DMS 273 treated with DMSO at 0.1 percent for 48 hours (cell line): ENCODE data around the gene SYT12.

Experiments
- DNase-seq: peaks from one replicate; lab custom pipeline; 2025; lab: John Stamatoyannopoulos, UW

Gene SYT12

DNA sequence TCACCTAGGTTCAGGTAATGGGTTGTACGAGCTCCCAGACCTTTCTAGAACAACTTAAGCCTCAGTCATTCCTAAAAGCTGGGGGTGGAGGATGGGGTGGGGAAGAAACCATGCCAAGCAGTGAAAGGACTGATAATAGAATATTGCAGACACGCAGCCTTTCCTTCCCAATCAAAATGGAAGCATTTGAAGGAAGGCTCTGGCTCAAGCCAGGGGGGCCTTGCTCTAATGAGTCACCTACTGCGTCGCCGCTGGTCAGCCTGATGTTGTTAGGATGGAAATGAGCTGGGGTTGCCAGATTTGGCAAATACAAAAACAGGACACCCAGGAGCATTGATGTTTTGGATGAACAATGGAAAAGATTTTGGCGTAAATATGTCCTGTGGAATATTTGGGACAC is 6.2 kb downstream of the SYT12 start:
- no peak for DNase-seq

DNA sequence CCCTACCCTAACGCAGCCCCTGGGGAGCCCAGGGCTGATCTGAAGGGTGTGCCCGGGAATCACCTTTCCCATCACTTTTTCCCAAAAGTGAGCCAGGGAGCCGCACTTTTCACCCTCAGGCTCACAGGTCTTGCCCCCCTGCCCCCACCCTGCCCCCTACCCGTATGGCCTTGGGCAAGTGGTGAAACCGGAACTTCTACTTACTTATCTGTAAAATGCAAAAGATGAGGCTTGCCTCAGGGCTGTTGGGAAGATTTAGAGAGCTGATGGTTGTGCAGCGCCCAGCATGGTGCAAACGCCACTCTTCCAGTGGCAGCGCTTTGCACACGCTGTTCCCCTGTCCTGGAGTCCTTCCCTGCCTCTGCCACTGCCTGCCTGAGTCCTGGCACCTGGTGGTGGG is 8.0 kb downstream of the SYT12 start:
- DNase-seq, result no peak

DNA sequence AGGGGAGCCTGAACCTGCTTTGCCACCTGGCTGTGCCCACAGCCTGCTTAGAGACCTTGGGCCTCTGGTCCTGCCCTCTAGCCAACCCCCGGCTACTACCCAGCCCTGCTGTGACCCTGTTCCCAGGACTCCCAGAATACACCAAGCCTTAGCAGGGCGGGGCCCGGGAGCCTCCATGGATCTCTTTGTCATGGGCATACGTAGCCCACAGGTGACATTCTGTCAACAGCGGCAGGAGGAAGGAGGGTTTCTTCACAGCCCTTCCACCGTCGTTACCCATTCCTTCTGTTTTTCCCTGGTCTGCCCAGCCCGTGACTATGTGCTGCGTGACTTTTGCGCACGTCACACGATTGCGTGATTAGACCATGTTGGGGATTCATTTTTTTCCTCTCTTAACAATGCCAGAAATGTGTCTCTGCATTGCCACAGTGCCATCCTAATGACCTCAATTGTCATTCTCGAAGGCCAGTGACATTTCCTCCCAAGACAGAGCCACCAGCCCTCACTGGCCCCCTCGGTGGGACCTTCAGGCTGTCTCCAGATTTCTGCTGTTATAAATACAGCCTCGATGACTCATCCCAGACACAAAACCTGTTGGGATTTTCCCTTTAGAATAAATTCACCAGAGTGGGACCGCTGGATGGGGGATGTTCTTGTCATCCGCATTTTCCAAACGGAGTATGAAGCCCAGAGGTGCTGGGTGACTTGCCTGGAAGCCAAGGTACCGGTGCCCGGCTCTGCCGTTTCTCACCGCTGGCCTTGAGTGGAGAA is 9.0 kb downstream of the SYT12 start:
- no peak for DNase-seq

DNA sequence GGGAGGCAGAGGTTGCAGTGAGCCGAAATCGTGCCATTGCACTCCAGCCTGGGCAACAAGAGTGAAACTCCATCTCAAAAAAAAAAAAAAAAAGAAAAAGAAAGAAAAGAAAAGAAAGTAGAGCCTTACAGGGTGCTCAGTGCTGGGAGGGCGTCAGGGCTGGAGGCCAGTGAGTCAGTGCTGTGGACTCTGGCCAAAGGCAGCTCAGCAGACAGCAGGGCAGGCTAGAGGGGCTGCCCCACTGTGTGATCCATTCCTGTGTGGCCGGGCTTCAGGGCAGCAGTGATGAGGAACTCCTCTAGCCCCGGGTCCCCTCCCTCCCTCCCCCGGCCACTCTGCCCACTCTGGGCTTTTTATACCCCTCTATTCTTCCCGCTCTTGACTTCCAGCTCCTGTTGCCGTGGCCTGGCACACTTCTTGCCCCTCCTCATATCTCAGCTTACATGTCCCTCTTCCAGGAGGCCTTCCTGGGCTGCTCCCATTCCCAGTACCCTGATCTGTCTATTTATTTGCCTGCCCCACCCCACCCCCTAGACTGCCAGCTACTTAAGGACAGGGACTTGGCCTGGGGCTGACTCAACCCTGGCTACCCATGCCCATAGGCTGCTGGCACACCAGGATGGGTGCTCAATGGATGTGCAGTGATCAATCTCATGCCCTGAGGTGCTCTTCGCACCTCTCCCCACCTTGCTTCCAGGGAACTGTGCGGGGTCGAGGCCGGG is 10.1 kb downstream of the SYT12 start:
- no peak for DNase-seq

DNA sequence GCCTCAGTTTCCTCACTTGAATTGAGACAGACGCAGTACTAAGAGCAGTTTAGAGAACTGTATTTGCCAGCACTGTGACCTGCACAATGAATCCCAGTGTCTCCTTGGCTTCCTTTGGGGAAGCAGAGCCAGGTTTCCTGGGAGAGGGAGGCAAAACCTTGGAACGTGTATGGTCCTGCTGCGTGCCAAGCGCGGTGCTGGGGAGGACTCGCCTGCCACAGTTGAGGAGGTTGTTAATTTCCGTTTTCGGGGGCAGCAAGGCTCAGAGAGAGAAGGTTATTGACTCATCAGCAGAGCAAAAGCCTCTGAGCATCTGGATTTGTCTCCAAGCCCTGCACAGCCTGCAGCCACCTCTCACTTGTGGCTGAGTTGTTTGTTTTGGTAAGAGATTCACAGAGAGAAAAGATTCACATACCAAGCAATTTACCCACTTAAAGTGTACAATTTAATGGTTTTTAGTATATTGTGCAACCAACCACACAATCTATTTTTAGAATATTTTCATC is 10.8 kb downstream of the SYT12 start:
- DNase-seq, result no peak

DNA sequence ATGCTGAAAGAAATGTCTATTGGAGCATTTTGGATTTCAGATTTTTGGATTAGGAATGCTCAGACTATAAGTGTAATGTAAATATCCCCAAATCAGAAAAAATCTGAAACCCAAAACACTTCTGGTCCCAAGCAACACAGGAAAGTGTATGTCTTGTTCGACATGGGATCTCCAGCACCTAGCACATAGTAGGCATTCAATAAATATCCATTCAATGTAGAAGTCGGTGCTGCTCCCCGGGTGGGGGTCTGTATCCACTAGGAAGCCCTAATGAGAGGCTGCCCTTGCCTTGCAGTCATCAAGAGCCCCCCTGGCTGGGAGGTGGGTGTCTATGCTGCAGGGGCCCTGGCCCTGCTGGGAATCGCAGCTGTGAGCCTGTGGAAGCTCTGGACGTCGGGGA is 11.4 kb downstream of the SYT12 start:
- DNase-seq, result no peak

DNA sequence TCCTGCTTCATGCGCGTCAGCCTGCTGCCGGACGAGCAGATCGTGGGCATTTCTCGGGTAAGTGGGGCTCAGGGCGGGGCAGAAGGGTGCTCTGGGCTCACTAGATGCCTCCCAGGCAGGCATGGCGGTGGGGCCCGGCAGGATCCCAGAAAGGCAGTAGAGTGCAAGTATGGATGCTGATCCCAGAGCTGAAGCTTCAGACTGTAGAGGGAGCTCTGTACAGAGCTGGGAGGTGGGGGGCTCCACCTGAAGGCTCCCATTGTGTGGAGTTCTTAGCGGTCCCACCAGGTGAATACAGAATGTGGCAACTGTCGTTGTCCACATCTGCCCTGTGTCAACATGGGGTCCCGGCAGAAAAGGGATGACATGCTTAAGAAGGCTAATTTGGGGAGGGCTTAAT is 17.2 kb downstream of the SYT12 start:
- no peak for DNase-seq

DNA sequence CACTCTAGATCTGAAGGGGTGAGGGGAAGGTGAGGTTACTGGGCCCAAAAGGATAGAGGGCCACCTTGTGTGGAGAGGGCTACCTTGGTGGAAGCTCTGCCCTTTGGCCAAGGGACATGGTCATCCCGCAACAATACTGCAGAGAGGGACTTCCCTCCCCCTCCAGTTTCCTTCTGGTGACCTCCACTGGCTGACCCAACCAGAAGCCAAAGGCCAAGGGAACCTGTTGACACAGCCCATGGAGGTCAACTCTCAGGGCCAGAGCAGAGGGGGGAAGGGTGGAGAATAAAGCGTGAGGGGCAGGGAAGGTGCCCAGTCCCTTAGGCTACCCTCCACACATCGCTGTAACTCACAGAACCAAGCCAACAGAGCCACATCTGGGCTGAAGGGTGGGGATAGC is 18.7 kb downstream of the SYT12 start:
- no peak for DNase-seq

DNA sequence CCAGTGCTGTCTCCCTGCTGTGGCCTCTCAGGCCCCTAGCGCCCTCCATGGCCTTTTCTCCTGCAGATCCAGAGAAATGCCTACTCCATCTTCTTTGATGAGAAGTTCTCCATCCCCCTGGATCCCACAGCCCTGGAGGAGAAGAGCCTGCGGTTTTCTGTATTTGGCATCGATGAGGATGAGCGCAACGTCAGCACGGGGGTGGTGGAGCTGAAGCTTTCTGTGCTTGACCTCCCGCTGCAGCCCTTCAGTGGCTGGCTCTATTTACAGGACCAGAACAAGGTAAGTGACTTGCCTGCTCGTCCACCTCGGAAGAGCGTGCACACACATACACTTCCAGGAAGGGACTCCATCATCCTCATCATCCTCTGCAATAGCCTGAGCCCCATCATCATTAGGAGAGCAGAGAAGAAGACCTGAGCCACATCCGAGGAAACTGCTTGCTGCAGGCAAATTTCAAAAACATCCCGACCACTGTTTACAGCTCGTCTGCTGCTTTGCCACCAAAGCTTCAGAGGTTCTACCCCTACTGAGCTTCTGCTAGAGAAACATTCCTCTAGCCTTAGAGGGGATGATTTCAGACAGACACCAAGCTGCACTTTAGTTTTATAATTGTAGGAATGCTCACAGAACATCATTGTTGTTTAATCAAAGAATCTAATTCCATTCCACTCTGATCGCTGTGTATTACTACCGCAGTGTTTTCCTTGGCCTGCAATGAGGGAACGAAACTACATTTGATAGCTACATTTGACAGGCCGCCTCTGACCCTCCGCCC is 20.8 kb downstream of the SYT12 start:
- DNase-seq, result no peak

DNA sequence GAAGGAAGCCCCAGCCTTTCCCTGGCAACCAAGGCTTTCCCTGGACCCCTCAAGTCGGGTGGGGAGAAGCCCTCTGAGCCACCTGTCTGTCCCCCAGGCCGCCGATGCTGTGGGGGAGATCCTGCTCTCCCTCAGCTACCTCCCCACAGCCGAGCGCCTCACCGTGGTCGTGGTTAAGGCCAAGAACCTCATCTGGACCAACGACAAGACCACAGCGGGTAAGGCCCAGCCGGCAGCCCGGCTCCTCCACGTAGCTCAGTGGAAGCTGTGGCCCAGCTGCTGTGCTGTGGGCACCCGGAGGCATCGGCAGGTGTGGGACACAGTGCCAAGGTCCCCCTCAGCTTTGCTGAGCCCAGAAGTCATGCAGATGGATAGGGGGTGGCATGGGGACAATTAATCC is 21.6 kb downstream of the SYT12 start:
- no peak for DNase-seq

DNA sequence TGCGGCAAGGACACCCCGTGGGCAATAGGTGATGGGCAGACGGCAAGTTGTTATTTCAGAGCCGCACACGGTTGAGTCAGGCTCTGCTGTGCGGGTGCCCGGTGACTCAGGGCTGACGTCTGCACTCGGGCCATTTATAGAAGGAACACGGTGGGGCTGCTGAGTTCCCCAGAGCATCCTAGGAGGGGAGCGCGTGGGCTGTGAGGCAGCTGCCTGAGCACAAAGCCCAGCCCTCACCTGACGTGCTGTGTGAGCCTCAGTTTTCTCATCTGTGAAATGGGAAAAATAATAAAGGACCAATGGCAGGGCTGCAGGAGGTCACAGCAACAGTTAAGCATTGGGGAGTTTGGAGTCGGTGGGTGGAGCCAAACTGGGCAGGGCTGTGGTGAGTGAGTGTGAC is 22.4 kb downstream of the SYT12 start:
- no peak for DNase-seq

DNA sequence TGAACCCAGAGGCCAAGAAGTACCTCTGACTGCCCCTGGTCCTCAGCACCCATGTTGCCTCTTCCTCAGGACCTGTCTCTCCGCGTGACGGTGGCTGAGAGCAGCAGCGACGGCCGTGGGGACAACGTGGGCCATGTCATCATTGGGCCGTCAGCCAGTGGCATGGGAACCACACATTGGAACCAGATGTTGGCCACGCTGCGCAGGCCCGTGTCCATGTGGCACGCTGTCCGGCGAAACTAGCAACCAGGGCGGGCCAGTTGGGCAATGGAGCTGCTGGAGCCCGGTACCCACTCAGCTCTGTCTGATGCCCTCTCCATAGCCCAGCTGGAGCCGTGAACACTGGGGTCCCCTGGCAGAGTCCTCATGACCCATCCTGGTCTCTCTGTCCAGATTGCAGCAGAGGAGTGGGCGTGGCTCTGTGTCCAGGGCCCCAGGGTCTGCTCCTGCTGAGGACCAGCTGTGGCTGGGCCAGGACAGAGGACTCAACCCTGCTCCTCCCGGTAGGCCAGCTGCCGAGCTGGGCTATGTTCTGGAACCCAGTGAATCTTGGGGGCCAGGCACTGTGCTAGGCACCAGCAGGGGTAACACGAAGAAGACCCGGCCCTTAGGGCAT is 25.7 kb downstream of the SYT12 start:
- DNase-seq, result no peak

DNA sequence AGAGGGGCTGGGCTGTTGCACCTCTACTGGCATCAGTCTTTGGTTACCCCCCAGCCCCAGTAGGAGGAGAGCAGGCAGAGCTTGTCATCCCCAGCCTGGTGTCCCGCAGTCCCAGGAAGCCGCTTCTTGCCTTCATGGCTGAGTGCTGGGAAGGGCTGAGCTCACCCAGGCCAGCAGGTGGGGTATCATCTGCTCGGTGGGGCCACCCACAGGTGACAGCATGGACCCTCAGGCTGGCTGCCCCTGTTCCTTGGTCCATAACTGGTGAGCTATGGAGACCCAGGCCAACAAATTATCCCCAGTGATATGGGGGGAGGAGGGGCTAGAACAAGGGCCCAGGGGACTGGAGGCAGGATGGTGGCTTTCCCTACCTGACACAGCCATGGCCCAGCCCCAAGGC is 27.2 kb downstream of the SYT12 start:
- no peak for DNase-seq

DNA sequence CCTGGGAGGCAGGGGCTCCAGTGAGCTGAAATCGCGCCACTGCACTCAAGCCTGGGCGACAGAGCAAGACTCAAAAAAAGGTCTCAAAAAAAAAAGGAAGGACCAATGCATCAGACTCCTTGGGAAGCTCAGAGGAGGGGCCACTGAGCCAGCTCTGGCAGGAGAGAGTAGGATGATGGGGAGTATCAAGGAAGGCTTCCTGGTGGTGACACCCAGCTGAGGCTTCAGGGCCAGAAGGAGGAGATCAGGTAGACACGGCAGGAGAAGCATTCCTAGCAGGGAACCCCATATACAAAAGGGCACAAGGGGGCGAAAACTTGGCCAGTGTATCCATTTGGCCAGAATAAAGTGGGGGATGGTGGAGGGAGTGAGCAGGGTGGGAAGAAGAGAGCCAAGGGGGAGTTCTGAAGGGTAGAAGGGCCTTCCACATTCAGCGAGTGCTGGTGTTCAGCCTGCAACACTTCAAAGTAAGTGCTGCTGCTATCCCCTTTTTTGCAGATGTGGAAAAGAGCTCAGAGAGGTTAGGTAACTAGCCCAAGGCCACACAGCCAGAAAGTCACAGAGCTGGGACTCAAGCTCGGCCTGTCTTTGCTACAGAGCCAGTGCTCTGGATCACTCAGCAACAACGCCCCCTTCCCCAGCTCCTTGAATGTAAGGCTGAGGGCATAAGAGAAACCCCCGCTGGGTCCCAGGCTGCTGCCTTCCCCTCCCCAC is 28.4 kb downstream of the SYT12 start:
- DNase-seq, result no peak

DNA sequence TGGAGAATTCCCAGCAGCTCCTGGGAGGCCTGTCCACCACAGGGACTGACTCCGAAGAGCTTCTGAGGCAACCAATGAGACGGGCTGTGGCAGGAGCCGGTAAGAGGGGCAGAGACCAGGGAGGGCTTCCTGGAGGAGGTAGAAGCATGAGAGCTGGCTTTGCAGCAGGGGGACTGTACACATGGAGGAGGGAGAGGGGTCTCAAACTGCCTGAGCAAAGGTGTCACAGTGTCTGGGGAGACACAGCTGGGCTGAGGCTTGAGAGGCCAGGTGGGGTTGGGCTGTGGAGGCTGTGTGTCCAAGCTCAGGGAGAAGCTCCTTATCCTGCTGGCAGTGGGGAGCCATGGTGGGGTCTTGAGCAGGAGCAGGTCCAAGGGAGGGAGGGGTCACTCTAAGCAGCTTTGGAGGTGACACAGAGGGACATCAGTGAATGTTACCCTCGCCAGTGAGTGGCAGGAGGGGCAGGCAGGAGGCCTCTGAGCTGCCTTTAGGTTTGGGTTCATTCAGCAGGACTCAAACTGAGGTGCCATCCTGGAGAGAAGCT is 29.1 kb downstream of the SYT12 start:
- DNase-seq, result no peak

DNA sequence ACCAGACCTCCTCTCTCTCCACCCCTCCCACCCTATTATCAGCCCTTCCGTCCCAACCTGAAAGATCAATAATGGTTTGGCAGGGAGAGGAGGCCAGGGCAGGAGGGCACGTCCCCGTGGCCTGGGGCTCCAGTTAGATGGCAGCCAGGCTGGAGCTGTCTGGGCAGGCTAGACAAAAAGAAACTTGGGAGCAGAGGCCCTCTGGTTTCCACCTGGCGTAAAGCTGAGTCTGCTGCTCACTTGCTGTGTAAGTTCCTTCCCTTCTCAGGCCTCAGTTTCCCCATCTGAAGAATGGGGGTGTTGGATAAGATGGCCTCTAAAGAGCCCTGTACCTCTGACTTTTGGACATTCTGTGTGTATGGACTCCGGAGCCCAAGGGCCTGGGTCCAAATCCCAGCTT is 30.0 kb downstream of the SYT12 start:
- DNase-seq, result no peak

DNA sequence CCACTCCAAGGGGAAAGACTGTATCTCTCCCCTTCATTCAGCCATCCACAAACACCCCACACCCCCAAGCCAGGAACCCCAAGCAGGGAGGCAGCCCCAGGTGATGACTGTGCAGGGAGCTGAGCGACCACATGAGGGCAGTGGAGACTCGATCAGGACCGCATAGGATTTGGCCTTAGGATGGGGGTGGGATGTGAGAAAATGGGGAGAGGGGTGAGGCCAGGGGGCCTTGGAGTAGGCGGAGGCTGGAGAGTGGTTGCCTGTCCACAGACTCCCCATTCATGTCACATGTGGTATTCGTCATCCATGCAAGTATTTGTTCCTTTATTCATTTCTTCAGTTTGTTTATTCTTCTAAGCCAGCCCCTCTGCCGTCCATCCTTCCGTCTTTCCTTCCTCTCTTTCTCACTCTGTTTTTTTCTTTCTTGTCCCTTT is 31.0 kb downstream of the SYT12 start:
- DNase-seq, result no peak

DNA sequence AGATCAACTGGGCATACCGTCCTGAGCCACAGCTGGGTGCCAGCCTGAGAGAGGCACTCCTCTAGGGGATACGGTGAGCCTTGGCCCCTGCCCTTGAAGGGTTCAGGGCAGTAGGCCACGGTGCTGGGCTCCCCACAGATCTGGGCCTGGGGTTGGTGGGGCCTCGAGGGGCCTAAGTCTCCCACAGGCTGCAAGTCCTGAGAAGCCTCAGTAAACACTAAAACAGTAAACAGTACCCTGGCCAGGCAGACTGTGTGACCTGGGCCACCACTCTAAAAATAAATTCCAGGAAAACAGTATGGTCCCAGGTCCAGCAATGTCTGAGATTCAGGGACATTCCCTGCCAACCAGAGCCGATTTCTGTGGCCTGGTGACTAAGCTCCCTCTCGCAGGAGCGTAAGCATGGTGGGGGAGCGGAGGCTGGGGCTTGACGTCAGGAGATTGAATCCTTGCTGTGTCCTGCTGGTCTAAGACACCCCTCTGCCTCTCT is 31.5 kb downstream of the SYT12 start:
- DNase-seq, result no peak

DNA sequence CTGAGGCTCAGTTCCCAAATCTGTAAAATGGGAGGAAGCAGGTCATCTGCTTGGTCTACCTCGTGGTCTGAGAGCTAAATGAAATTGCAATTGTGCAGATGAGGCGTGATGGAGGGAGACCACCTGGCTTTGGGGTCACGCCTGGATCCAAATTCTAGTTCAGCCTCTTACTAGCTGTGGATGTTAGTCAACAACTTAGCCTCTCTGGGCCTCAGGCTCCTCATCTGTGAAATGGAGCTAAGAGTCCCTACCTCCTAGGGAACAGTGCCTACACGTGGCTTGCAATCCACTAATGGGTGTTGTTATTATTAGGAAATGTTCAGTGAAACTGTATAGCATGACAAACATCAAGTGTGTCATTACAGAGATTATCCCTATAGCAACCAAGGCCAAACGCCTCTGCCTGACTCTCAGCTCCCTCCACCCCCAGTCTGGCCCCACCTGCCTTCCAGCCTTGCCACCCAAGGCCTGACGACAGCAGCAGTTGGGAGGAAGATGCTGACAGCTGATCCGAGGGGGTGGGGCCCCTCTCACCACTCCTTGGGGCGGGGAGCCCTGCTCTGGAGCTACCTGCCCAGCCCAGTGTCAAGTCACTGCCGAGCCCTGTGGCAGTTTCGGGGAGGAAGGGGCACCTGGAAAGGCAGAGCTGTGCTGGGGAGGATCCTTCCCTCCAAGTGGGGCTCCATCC is 32.0 kb downstream of the SYT12 start:
- DNase-seq, result no peak

DNA sequence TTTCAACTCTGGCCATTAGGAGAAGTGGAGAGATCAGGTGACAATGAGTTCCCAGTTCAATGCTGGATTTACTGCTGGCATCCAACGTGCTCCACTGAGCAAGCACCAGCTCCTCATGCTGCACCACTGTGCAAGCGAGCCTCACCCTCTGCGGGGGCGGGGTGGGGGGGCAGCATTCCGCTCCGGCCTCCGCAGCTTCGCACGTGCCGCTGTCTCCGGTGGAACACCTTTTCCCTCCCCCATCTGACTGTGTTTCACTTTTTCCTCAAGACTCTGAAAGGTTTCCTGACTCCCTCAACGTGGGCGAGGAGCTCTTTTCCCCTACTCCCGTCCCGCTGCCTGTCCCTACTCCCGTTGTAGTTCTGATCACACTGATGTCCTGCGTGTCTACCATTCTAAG is 32.9 kb downstream of the SYT12 start:
- DNase-seq, result no peak
